Neuron (in vitro differentiated cells): ENCODE results near the gene PRDM11.

ENCODE experiments used
- H2AFZ ChIP-seq: one replicate; pipeline ENCODE4 v1.6.1; 2013; ENCODE audit warnings: low read depth, mild to moderate bottlenecking, inconsistent platforms, low read length, moderate library complexity
- H3K27me3 ChIP-seq: one replicate; pipeline ENCODE4 v1.6.1; 2013; ENCODE audit warnings: low read length; ENCODE audit not compliant: insufficient read depth
- H3K36me3 ChIP-seq: one replicate; pipeline ENCODE4 v1.6.1; 2013; ENCODE audit warnings: low read length; ENCODE audit not compliant: insufficient read depth
- H3K4me1 ChIP-seq: one replicate; pipeline ENCODE4 v1.6.1; 2013; ENCODE audit warnings: low read length; ENCODE audit not compliant: insufficient read depth
- H3K4me3 ChIP-seq: 2 replicates; pipeline ENCODE4 v1.5.1; 2013; ENCODE audit warnings: mild to moderate bottlenecking, low read length, moderate library complexity
- H3K9me3 ChIP-seq: one replicate; pipeline ENCODE4 v1.6.1; 2013; ENCODE audit warnings: low read length

PRDM11 gene

DNA sequence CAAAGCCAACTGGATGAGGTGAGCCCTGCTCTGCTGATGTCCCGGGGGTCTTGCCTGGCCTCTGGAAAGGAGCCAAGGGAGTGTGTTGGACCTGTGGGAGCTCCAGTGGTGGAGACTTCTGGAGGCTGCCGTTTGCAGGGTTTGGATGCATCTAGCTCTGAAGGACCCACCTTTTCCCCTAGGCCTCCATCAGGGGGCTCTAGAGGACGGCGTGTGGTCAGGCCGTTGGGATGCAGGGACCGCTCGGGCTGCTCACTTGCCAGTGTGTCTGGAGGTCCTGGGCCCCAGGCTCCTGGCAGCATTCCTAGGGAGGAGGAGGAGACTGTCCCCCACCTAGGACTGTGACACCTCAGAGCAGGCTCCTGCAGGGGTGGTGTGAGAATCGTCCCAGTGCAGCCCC is 58.3 kb downstream of the PRDM11 start:
- Histone ChIP-seq H3K9me3 (peaks cover 2% of the 10 kb centered on the region), H3K27me3 (no peaks in the 10 kb centered on the region), H3K4me3 (no peak overlapping the region), H3K4me1 (peaks cover 11% of the 10 kb centered on the region), H3K36me3 (peaks cover 6% of the 10 kb centered on the region), H2AFZ (no peak overlapping the region)

GRCh38 chr11:45205978-45206377 is 59.5 kb downstream of the PRDM11 start:
- Histone ChIP-seq H3K9me3 (peaks cover 2% of the 10 kb centered on the region), H3K27me3 (no peaks in the 10 kb centered on the region), H3K36me3 (peaks cover 6% of the 10 kb centered on the region), H3K4me3 (no peak overlapping the region), H3K4me1 (peaks cover 23% of the 10 kb centered on the region), H2AFZ (no peak overlapping the region)

DNA sequence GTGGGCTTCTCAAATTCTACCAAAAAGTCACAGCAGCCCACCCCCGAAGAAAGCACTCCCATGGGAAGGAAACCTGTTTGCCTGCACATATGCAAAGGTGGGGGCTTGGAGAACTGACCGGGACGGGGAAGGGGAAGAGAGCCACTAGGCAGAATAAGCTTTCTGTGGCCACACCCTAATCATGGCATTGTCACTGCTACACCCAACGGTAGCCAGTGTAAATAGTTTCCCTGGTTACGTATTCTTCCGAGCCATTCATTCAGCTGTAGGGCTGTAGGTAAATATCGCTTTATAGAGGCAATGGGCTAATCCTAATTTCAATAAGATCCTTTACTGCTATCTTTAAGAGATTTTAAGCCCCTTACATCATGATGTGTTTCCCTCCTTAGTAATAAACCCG is 61.7 kb downstream of the PRDM11 start:
- H3K4me3 ChIP-seq: no peak overlapping the region
- H3K36me3 ChIP-seq: peaks cover 6% of the 10 kb centered on the region
- peaks cover 23% of the 10 kb centered on the region for H3K4me1 ChIP-seq
- no peak overlapping the region for H2AFZ ChIP-seq
- H3K27me3 ChIP-seq: no peaks in the 10 kb centered on the region
- H3K9me3 ChIP-seq: no peaks in the 10 kb centered on the region

DNA sequence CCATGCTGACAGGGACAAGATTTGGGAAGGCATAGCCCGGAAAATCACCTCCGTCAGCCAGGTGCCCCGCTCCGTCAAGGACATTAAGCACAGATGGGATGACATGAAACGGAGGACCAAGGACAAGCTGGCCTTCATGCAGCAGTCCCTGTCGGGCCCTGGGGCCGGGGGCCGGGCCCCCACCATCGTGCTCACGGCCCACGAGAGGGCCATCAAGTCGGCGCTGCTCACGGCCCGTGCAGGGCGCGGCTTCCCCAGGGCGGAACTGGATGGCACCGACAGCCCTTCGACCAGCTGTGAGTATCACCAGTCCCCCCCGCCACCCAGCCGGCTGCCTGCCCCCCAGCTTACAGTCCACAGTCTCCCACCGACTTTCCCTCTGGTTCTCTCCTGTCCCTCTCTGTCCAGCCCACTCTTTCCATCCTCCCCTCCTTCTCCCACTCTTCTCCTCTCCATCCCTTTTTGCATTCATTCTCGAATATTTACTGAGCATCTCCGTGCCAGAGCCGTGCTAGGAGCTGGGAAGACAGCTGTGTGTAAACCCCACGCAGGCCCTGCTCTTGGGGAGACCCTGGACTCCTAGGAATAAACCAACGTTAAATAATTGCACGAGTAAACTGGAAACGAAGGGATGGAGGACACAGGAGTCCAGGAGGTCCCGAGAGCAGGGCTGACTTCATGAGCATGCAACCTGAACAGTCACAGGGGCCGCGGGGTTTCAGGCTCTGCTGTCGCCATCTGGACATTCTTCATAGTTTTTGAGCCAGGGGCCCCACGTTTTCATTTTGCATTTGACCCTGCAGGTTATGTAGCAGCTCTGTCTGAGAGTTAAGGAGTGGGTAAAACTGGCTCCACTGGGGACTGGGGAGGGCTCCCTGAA is 62.8 kb downstream of the PRDM11 start:
- Histone ChIP-seq H3K4me1 (peaks cover 23% of the 10 kb centered on the region), H3K36me3 (peaks cover 6% of the 10 kb centered on the region), H2AFZ (peak overlapping the region; percentile 29), H3K27me3 (no peaks in the 10 kb centered on the region), H3K4me3 (peak overlapping the region; percentile 25), H3K9me3 (no peaks in the 10 kb centered on the region)

GRCh38 chr11:45209891-45210699 is 63.7 kb downstream of the PRDM11 start:
- H3K4me3 ChIP-seq: peak overlapping the region; percentile 25

DNA sequence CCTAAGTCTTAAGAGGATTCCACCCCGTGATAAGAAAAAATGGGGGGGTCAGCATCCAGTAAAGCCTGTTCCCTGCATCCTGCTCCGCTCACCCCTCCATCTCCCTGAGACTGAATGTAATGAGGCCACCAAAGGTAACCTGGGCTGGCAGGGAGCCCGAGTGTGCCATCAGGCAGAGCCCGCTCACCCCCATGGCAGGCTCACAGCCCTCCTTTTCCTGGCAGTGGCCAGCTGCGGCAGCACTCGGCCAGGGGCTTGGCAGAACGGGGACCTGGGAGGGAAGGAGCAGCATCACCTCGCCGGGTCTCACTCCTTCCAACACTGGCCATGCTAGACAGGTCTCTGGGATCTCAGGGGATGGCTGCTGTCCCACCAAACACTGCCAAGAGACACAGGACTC is 64.4 kb downstream of the PRDM11 start:
- H3K9me3 ChIP-seq: no peaks in the 10 kb centered on the region
- peaks cover 23% of the 10 kb centered on the region for H3K4me1 ChIP-seq
- no peaks in the 10 kb centered on the region for H3K27me3 ChIP-seq
- H3K36me3 ChIP-seq: peaks cover 2% of the 10 kb centered on the region
- no peak overlapping the region for H2AFZ ChIP-seq
- H3K4me3 ChIP-seq: no peak overlapping the region

More at GRCh38 chr11:45209891-45210699, 63.7 kb downstream of the PRDM11 start:
- Histone ChIP-seq H3K27me3 (no peaks in the 10 kb centered on the region), H3K9me3 (no peaks in the 10 kb centered on the region), H3K36me3 (peaks cover 6% of the 10 kb centered on the region), H3K4me1 (peaks cover 23% of the 10 kb centered on the region), H2AFZ (peak overlapping the region; percentile 29)

DNA sequence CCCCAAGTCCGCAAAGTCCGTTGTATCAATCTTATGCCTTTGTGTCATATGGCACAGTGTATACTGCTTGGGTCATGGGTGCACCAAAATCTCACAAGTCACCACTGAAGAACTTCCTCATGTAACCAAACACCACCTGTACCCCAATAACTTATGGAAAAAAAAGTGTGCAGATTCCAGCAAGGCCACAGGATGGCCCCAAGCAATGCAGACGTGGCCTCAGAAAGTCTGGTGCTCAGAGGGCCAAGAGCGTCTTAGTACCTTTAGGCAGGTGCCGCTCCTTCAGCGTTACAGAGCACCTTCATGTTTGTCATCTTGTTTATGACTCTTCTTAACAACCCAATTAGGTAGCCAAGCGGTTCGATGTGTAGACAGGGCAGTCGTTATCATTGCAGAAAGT is 65.3 kb downstream of the PRDM11 start:
- Histone ChIP-seq H2AFZ (no peak overlapping the region), H3K4me3 (no peak overlapping the region), H3K27me3 (no peaks in the 10 kb centered on the region), H3K4me1 (peaks cover 23% of the 10 kb centered on the region), H3K9me3 (no peaks in the 10 kb centered on the region), H3K36me3 (peaks cover 2% of the 10 kb centered on the region)

DNA sequence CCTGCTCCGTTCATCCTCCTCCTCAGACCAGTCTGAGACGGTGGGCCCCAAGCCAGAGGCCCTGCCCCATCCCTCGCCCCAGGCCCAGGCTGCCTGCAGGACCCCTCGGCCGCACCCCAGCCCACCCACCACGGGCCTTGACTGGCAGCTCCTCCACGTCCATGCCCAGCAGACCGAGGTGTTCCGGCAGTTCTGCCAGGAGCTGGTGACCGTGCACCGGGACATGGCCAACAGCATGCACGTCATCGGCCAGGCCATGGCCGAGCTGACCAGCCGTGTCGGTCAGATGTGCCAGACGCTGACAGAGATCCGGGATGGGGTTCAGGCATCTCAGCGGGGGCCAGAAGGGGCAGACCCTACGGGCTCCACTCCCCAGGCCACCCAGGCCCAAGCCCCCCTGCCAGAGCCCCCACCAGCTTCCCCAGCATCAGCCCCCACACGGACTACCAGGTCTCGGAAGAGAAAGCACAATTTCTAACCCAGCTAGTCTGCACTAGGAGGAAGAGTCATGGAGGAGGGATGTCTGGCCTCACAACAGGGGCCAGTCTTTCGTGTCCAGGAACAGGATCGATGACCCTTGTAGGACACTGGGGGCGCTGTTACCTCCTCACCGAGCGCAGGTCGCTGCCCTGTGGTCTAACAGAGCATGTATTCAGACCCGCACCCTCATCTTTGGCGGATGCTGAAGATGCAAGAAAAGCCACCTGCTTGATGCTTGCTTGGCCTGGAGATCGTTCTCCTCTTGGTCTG is 66.3 kb downstream of the PRDM11 start:
- Histone ChIP-seq H3K4me1 (peaks cover 23% of the 10 kb centered on the region), H3K4me3 (no peak overlapping the region), H3K36me3 (no peaks in the 10 kb centered on the region), H3K27me3 (no peaks in the 10 kb centered on the region), H3K9me3 (no peaks in the 10 kb centered on the region), H2AFZ (no peak overlapping the region)

- Histone ChIP-seq H2AFZ (no peak overlapping the region), H3K36me3 (no peaks in the 10 kb centered on the region), H3K4me1 (peaks cover 23% of the 10 kb centered on the region), H3K9me3 (no peaks in the 10 kb centered on the region), H3K4me3 (no peak overlapping the region), H3K27me3 (no peaks in the 10 kb centered on the region)
Observed at GRCh38 chr11:45213316-45213665, 66.9 kb downstream of the PRDM11 start.

- no peaks in the 10 kb centered on the region for H3K36me3 ChIP-seq
- H3K4me3 ChIP-seq: no peak overlapping the region
- no peak overlapping the region for H2AFZ ChIP-seq
Observed at GRCh38 chr11:45213717-45214116, 67.3 kb downstream of the PRDM11 start.

GRCh38 chr11:45215098-45215865 is 68.8 kb downstream of the PRDM11 start:
- H3K36me3 ChIP-seq: peaks cover 8% of the 10 kb centered on the region
- no peaks in the 10 kb centered on the region for H3K27me3 ChIP-seq
- peaks cover 7% of the 10 kb centered on the region for H3K4me1 ChIP-seq
- H2AFZ ChIP-seq: no peak overlapping the region
- no peaks in the 10 kb centered on the region for H3K9me3 ChIP-seq
- H3K4me3 ChIP-seq: no peak overlapping the region

More at GRCh38 chr11:45213717-45214116, 67.3 kb downstream of the PRDM11 start:
- Histone ChIP-seq H3K9me3 (no peaks in the 10 kb centered on the region), H3K27me3 (no peaks in the 10 kb centered on the region), H3K4me1 (peaks cover 21% of the 10 kb centered on the region)

GRCh38 chr11:45216031-45216430 is 69.6 kb downstream of the PRDM11 start:
- peaks cover 13% of the 10 kb centered on the region for H3K36me3 ChIP-seq
- no peak overlapping the region for H2AFZ ChIP-seq
- peaks cover 3% of the 10 kb centered on the region for H3K9me3 ChIP-seq
- no peaks in the 10 kb centered on the region for H3K4me1 ChIP-seq
- H3K4me3 ChIP-seq: no peak overlapping the region
- H3K27me3 ChIP-seq: no peaks in the 10 kb centered on the region
